ENCODE measurements around the gene SPG11. TPM values are rescaled to one million over a fixed set of nuclear protein-coding genes. Genes with fewer than 3 reads are reported as not detected.

Gene SPG11
- total and polyA plus RNA-seq, 10 of the 15 experiments (the other 5 are each of a cell fraction or from before 2014, with no cell fraction given): 22.1 to 85.1 (median 47.2) TPM

- POLR2A ChIA-PET: interaction anchor here (0.6 to 1.0 kb wide), 4 partner anchors 9 to 722 kb away, joined by 3 read pairs; no protein-coding TSS in a partner anchor
These were observed 128.4 kb downstream of the SPG11 start for GRCh38 chr15:44535092-44535491.

More at GRCh38 chr15:44535092-44535491, 128.4 kb downstream of the SPG11 start:
- Histone ChIP-seq H3K79me2 (ENCODE audit: control insufficient read depth, insufficient read depth, low read length) (peaks cover 28% of the 10 kb centered on the region), H2AFZ (ENCODE audit: control insufficient read depth, low read depth, low read length) (no peak overlapping the region), H4K20me1 (ENCODE audit: control insufficient read depth, insufficient read depth) (no peaks in the 10 kb centered on the region), H3K9ac (ENCODE audit: control insufficient read depth, insufficient read depth, low read length) (no peak overlapping the region), H3K36me3 (ENCODE audit: control insufficient read depth in 2 of 2, insufficient read depth in 2 of 2, low read length in 1 of 2) (no peaks in the 10 kb centered on the region), H3K4me3 (no peak overlapping the region), H3K4me1 (ENCODE audit: control insufficient read depth, insufficient read depth, low read length) (peaks cover 4% of the 10 kb centered on the region; the same call in 1 of the 2 replicates), H3K27me3 (replicated peaks in 1 of 2; ENCODE audit: control insufficient read depth in 2 of 2, insufficient read depth in 2 of 2, low read length in 1 of 2) (no peaks in the 10 kb centered on the region), H3K9me3 (replicated peaks; ENCODE audit: control insufficient read depth, insufficient read depth, low read length) (no peaks in the 10 kb centered on the region), H3K27ac (ENCODE audit: control insufficient read depth, insufficient read depth) (no peak overlapping the region), H3K4me2 (ENCODE audit: control insufficient read depth, insufficient read depth) (no peak overlapping the region)
- ATAC-seq: no peak
- FAIRE-seq: no peak
- TF ChIP-seq ZSCAN29 (IDR thresholded peaks at IDR 0.05) (no peak), SRF (IDR thresholded peaks at IDR 0.05; ENCODE audit: low read depth in 2 of 2, low read length in 2 of 2) (no peak), MXI1 (IDR thresholded peaks at IDR 0.05; ENCODE audit: low read depth, low read length) (no peak), ZBTB4 (CRISPR knock-in tag; IDR thresholded peaks at IDR 0.05) (no peak), YY1 (IDR thresholded peaks at IDR 0.05; ENCODE audit: low read depth, low read length) (no peak), POU2F2 (IDR thresholded peaks at IDR 0.05; ENCODE audit: borderline replicate concordance, low read depth, low read length) (no peak), FOXK2 (IDR thresholded peaks at IDR 0.05) (no peak), NR2C2 (IDR thresholded peaks at IDR 0.05; ENCODE audit: borderline replicate concordance, control insufficient read depth, insufficient read length, low read depth) (no peak), EGR1 (IDR thresholded peaks at IDR 0.05; ENCODE audit: borderline replicate concordance in 1 of 2, low read depth in 2 of 2, low read length in 2 of 2) (no peak), SIN3A (IDR thresholded peaks at IDR 0.05; ENCODE audit: low read depth, low read length) (no peak), RELA (IDR thresholded peaks at IDR 0.05; ENCODE audit: borderline replicate concordance, partially characterized antibody) (no peak), ZBTB33 (IDR thresholded peaks at IDR 0.05) (no peak), TARDBP (IDR thresholded peaks at IDR 0.05; ENCODE audit: borderline replicate concordance) (no peak)
- TF ChIP-seq, protein P1, sequence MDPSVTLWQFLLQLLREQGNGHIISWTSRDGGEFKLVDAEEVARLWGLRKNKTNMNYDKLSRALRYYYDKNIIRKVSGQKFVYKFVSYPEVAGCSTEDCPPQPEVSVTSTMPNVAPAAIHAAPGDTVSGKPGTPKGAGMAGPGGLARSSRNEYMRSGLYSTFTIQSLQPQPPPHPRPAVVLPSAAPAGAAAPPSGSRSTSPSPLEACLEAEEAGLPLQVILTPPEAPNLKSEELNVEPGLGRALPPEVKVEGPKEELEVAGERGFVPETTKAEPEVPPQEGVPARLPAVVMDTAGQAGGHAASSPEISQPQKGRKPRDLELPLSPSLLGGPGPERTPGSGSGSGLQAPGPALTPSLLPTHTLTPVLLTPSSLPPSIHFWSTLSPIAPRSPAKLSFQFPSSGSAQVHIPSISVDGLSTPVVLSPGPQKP (IDR thresholded peaks at IDR 0.05; ENCODE audit: low read depth, low read length): no peak
- intact Hi-C loops (cut with micrococcal nuclease; ENCODE audit: unreplicated experiment) (no loop called here), in situ Hi-C loops (cut with MboI) (no loop called here)
- BruUV-seq (replicated peaks): no TSS peak
- ChIA-PET CTCF (interaction anchor here (0.8 to 1.4 kb wide), 3 partner anchors 11 to 204 kb away, joined by 3 read pairs; no protein-coding TSS in a partner anchor), SMC1A (ENCODE audit: uncharacterized antibody, unreplicated experiment) (interaction anchor here (0.5 kb wide), 1 partner anchor 58 kb away, joined by 5 read pairs; no protein-coding TSS in a partner anchor), RAD21 (ENCODE audit: unreplicated experiment) (no interaction called here)
- WGBS (ENCODE audit: insufficient coverage, insufficient replicate concordance, low lambda C conversion rate, missing lambda C conversion rate): 94% methylated on average over 8 of the region's 8 CpGs
- DNase-seq (ENCODE audit: low read depth, low spot score): no peak
